Mesenchymal stem cell (in vitro differentiated cells and primary cell): ENCODE data around the gene TAF4.

Source experiments
- DNase-seq: peaks from one replicate; pipeline ENCODE4 v3.0.0-alpha.2; 2013
- H2AFZ ChIP-seq: one replicate; pipeline ENCODE4 v1.6.1; 2013; ENCODE audit warnings: low read depth, mild to moderate bottlenecking, control low read depth, inconsistent platforms, low read length, moderate library complexity
- H2AK5ac ChIP-seq: 2 replicates; pipeline ENCODE4 v1.6.1; 2013; ENCODE audit warnings: low read length, moderate library complexity, mild to moderate bottlenecking, inconsistent platforms; ENCODE audit not compliant: severe bottlenecking
- H2BK120ac ChIP-seq: one replicate; pipeline ENCODE4 v1.6.1; 2013; ENCODE audit warnings: low read depth, mild to moderate bottlenecking, inconsistent platforms, low read length, moderate library complexity
- H2BK12ac ChIP-seq, 2 experiments: one replicate each; pipeline ENCODE4 v1.6.1; 2013; ENCODE audit warnings: inconsistent platforms in 2 of 2, low read length in 2 of 2, mild to moderate bottlenecking in 2 of 2, moderate library complexity in 2 of 2, control low read depth in 1 of 2
- H2BK15ac ChIP-seq: one replicate; pipeline ENCODE4 v1.6.1; 2013; ENCODE audit warnings: mild to moderate bottlenecking, low read depth, inconsistent platforms; ENCODE audit not compliant: poor library complexity, severe bottlenecking
- H2BK5ac ChIP-seq: 2 replicates; pipeline ENCODE4 v1.6.1; 2013; ENCODE audit warnings: low read depth, mild to moderate bottlenecking, low read length, control low read depth, inconsistent platforms; ENCODE audit not compliant: poor library complexity, severe bottlenecking
- H3K14ac ChIP-seq, 2 experiments: one replicate each; pipeline ENCODE4 v1.6.1; 2013; ENCODE audit warnings: inconsistent platforms in 2 of 2, low read length in 2 of 2, control low read depth in 1 of 2, mild to moderate bottlenecking in 1 of 2, moderate library complexity in 1 of 2
- H3K18ac ChIP-seq, 2 experiments: one replicate each; pipeline ENCODE4 v1.6.1; 2013; ENCODE audit warnings: inconsistent platforms in 2 of 2, low read length in 2 of 2, control low read depth in 1 of 2, low read depth in 1 of 2, mild to moderate bottlenecking in 1 of 2
- H3K23ac ChIP-seq, 2 experiments: one replicate each; pipeline ENCODE4 v1.6.1; 2013; ENCODE audit warnings: inconsistent platforms in 2 of 2, low read length in 2 of 2, mild to moderate bottlenecking in 2 of 2, moderate library complexity in 2 of 2, control low read depth in 1 of 2
- H3K27ac ChIP-seq: 2 replicates; pipeline ENCODE4 v1.5.1; 2013; ENCODE audit warnings: mild to moderate bottlenecking, moderate library complexity, low read length, control low read depth, inconsistent platforms; ENCODE audit not compliant: poor library complexity, severe bottlenecking
- H3K27me3 ChIP-seq, 2 experiments: 2 replicates each; pipeline versions ENCODE4 v1.6.1 to v1.7.0; 2013; ENCODE audit warnings: low read length in 2 of 2, mild to moderate bottlenecking in 2 of 2, moderate library complexity in 2 of 2, control low read depth in 1 of 2, inconsistent platforms in 1 of 2; ENCODE audit not compliant: control insufficient read depth in 1 of 2, insufficient read depth in 1 of 2
- H3K36me3 ChIP-seq, 2 experiments: 2 replicates each; pipeline versions ENCODE4 v1.6.1 to v1.7.0; 2013; ENCODE audit warnings: low read length in 2 of 2, control low read depth in 1 of 2, inconsistent platforms in 1 of 2, low read depth in 1 of 2, mild to moderate bottlenecking in 1 of 2; ENCODE audit not compliant: insufficient read depth in 2 of 2, control insufficient read depth in 1 of 2
- H3K4ac ChIP-seq, 2 experiments: one replicate each; pipeline ENCODE4 v1.6.1; 2013; ENCODE audit warnings: inconsistent platforms in 2 of 2, low read length in 2 of 2, mild to moderate bottlenecking in 2 of 2, moderate library complexity in 2 of 2, control low read depth in 1 of 2, low read depth in 1 of 2
- H3K4me1 ChIP-seq: 2 replicates; pipeline ENCODE4 v1.6.1; 2013; ENCODE audit warnings: low read depth, low read length, control low read depth; ENCODE audit not compliant: control insufficient read depth, insufficient read depth
- H3K4me2 ChIP-seq: 2 replicates; pipeline ENCODE4 v1.6.1; 2013; ENCODE audit warnings: low read length, mild to moderate bottlenecking, inconsistent platforms; ENCODE audit not compliant: poor library complexity, severe bottlenecking
- H3K4me3 ChIP-seq, 2 experiments: 2 replicates each; pipeline versions ENCODE4 v1.5.1 to v1.7.0; 2013; ENCODE audit warnings: low read length in 2 of 2, mild to moderate bottlenecking in 2 of 2, control low read depth in 1 of 2, low read depth in 1 of 2; ENCODE audit not compliant: insufficient read depth in 1 of 2
- H3K79me1 ChIP-seq: replicated peaks from 2 replicates; pipeline ENCODE4 v1.6.1; 2013; ENCODE audit warnings: mild to moderate bottlenecking, control low read depth, low read length, inconsistent platforms; ENCODE audit not compliant: poor library complexity, severe bottlenecking
- H3K9ac ChIP-seq: 2 replicates; pipeline ENCODE4 v1.7.0; 2013; ENCODE audit warnings: mild to moderate bottlenecking, low read length, moderate library complexity
- H3K9me3 ChIP-seq: 2 replicates; pipeline ENCODE4 v1.7.0; 2013; ENCODE audit warnings: mild to moderate bottlenecking, low read length; ENCODE audit not compliant: control insufficient read depth
- H4K8ac ChIP-seq: one replicate; pipeline ENCODE4 v1.6.1; 2013; ENCODE audit warnings: inconsistent platforms, mild to moderate bottlenecking, low read length, moderate library complexity
- H4K91ac ChIP-seq: one replicate; pipeline ENCODE4 v1.6.1; 2013; ENCODE audit warnings: mild to moderate bottlenecking, low read length, inconsistent platforms
- WGBS: methylation state at CpG from one replicate; pipeline ENCODE4 v1.1.7; 2013; ENCODE audit warnings: mixed read lengths; 5-methylcytosine and 5-hydroxymethylcytosine counted together

The TAF4 gene

DNA sequence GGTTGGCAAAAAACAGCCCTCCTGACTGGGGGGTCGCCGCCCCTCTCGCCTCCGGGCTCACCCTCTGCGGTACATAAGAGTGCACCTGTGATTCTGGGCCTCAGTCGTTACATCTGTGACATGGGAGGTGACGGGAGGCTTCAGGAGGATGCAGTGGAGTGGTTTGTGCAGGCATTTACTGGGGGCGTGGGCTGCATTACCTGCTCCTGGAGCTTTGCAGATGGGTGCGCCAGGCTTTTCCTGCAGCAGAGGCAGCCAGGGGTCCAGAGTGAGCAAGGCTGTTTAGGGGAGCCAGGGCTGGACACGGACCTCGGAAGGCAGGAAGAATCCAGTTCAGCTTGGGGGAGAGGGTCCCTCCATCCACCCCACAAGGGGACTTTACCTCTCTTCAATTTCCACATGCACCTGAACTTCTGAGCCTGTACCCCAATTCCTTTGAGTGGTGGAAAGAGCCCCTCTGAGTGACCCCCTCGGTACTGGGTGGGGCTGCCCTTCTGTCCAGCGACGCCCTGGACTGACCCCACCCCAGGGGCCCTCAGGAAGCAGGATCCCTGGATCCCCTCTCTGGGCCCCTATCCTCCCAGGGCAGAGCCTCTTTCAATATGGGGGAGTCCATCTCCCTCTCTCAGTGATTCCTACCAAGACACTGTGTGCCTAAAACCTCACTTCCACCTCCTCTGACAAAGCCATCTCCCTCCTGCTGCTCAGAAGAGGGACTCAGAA, 134.0 kb downstream of the TAF4 start:
- Histone ChIP-seq H2BK15ac (no peak overlapping the region), H3K4me2 (no peak overlapping the region), H2BK120ac (no peak overlapping the region), H3K4ac (no peak overlapping the region), H3K36me3 (peaks cover 0 to 3% of the 10 kb centered on the region in 2 experiments), H2AFZ (no peak overlapping the region), H3K4me1 (peaks cover 6% of the 10 kb centered on the region), H3K9ac (no peak overlapping the region), H3K27me3 (no peaks in the 10 kb centered on the region), H3K27ac (no peak overlapping the region), H3K23ac (no peak overlapping the region), H2BK12ac (no peak overlapping the region), H3K14ac (no peak overlapping the region), H3K9me3 (no peaks in the 10 kb centered on the region), H3K18ac (no peak overlapping the region), H3K79me1 (no peaks in the 10 kb centered on the region), H4K8ac (no peak overlapping the region), H2BK5ac (no peak overlapping the region), H4K91ac (no peak overlapping the region), H2AK5ac (no peak overlapping the region), H3K4me3 (no peak overlapping the region)
- 93% methylated on average over 14 of the region's 14 CpGs for WGBS
- DNase-seq: no peak

DNA sequence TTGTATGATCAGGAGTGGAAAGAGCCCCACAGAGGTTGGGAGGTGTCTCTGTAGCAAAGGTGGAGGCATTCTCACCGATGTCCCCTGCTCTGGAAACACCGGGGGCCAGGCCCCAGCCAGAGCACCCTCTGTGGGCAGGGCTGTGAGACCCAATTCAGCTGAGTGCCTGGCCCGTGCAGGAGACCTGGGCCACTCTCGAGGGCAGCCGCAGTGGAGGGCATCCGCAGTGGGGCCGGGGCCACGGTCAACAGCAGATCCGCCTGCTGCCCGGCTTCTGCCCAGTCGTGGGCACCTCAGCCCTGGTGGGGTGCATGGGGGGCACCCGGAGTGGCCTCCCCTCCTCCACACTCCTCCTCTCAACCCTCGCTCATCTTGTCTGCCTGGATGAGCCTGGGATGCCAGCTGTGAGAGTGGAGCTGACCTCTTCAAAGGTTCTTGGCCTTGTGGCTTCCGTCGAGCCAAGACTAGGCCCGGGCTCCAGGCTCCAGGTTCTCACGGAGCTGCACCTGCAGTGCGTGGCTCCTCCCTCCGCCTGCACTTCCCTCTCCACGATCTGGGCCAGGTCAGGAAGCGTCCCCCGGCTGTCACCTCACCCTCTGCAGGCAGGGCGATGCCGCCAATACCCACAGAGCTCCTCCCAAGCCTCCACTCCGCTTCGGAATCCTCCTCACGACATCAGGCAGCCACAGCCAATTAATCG, 134.8 kb downstream of the TAF4 start:
- no peak overlapping the region for H3K14ac ChIP-seq
- H2BK5ac ChIP-seq: no peak overlapping the region
- no peak overlapping the region for H3K9ac ChIP-seq
- H3K79me1 ChIP-seq: no peaks in the 10 kb centered on the region
- H3K4me2 ChIP-seq: no peak overlapping the region
- no peak overlapping the region for H2BK120ac ChIP-seq
- H4K91ac ChIP-seq: no peak overlapping the region
- H3K4ac ChIP-seq: no peak overlapping the region
- no peak for DNase-seq
- no peak overlapping the region for H2BK15ac ChIP-seq
- H3K4me1 ChIP-seq: peaks cover 11% of the 10 kb centered on the region
- no peak overlapping the region for H4K8ac ChIP-seq
- H3K23ac ChIP-seq: no peak overlapping the region
- no peak overlapping the region for H2AFZ ChIP-seq
- H3K4me3 ChIP-seq: no peak overlapping the region
- 93% methylated on average over 28 of the region's 28 CpGs for WGBS
- no peak overlapping the region for H2AK5ac ChIP-seq
- no peak overlapping the region for H3K27ac ChIP-seq
- H3K36me3 ChIP-seq: peaks cover 0 to 3% of the 10 kb centered on the region in 2 experiments
- no peaks in the 10 kb centered on the region for H3K9me3 ChIP-seq
- no peak overlapping the region for H3K18ac ChIP-seq
- no peak overlapping the region for H2BK12ac ChIP-seq
- H3K27me3 ChIP-seq: no peaks in the 10 kb centered on the region

DNA sequence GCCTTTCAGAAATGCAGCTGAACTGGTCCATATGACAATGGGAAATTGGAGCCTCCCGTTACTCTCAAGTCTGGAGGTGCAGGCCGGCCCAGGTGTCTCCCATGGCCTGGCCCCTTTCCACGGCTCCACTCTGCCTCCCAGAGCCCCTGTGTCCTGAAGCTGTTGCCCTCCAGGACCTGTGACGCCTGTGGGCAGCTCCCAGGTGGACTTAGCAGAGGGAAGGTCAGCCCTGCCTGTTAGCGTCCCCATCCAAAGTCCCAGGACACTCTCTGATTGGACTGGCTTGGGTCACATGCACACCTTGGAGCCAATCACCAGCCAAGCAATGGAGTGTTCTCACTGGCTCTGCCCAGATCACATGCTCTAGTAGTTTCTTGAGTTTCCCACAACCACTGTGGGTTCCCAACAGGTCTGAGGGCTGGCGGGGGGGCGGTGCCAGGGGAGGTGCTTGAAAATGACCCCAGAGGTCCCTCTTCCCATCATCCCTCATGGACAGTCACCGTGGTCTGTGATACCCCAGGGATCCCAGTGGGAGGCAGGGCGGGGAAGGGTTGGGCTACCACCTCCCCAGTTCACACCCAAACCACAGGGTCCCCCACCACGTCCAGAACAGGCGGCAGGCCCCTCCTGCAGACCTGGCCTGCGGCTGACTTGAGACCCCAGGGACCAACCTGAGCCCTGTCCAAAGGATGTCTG, 135.6 kb downstream of the TAF4 start:
- Histone ChIP-seq H3K23ac (no peak overlapping the region), H4K91ac (no peak overlapping the region), H3K18ac (no peak overlapping the region), H4K8ac (no peak overlapping the region), H2AK5ac (no peak overlapping the region), H2BK5ac (no peak overlapping the region), H3K4ac (no peak overlapping the region), H3K36me3 (peaks cover 0 to 3% of the 10 kb centered on the region in 2 experiments), H3K14ac (no peak overlapping the region), H3K9ac (no peak overlapping the region), H3K27ac (no peak overlapping the region), H3K4me2 (no peak overlapping the region), H3K4me1 (peaks cover 17% of the 10 kb centered on the region), H3K79me1 (no peaks in the 10 kb centered on the region), H3K4me3 (no peak overlapping the region), H2BK120ac (no peak overlapping the region), H2AFZ (no peak overlapping the region), H3K9me3 (no peaks in the 10 kb centered on the region), H3K27me3 (no peaks in the 10 kb centered on the region), H2BK12ac (no peak overlapping the region), H2BK15ac (no peak overlapping the region)
- WGBS: 87% methylated on average over 12 of the region's 12 CpGs
- DNase-seq: no peak

DNA sequence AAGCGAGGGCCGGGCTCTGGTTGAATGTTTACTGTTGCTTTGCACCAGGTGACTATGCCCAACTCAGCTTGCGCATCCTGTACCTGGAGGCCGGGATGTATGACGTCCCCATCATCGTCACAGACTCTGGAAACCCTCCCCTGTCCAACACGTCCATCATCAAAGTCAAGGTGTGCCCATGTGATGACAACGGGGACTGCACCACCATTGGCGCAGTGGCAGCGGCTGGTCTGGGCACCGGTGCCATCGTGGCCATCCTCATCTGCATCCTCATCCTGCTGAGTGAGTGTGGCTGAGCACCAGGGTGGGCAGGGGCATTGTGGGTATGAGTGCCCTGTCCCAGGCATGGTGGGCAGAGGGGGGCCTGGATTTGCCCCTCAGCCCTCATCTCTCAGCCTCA, 136.1 kb downstream of the TAF4 start:
- Histone ChIP-seq H3K4ac (no peak overlapping the region), H4K91ac (no peak overlapping the region), H3K9ac (no peak overlapping the region), H3K23ac (no peak overlapping the region), H2BK12ac (no peak overlapping the region), H3K4me1 (peaks cover 21% of the 10 kb centered on the region), H3K18ac (no peak overlapping the region), H2AK5ac (no peak overlapping the region), H3K27ac (no peak overlapping the region), H2BK120ac (no peak overlapping the region), H2BK15ac (no peak overlapping the region), H3K9me3 (no peaks in the 10 kb centered on the region), H3K27me3 (no peaks in the 10 kb centered on the region), H3K36me3 (no peaks in the 10 kb centered on the region), H2AFZ (no peak overlapping the region), H3K4me3 (no peak overlapping the region), H2BK5ac (no peak overlapping the region), H4K8ac (no peak overlapping the region), H3K14ac (no peak overlapping the region), H3K4me2 (no peak overlapping the region), H3K79me1 (no peaks in the 10 kb centered on the region)
- WGBS: 93% methylated on average over 12 of the region's 12 CpGs
- DNase-seq: no peak
